Pons (tissue), 1 donor: ENCODE measurements around the gene CCNJL.
A peak's percentile ranks its signal among the peaks of the same experiment; 100 is the strongest.
"Not testable (repeated sequence)": the region's sequence is repeated elsewhere in the genome, so short reads cannot be mapped to it uniquely, and the experiment has no call there.

Experiments used
- DNase-seq: peaks from one replicate; pipeline ENCODE4 v3.0.0-alpha.2; 2016; ENCODE audit warnings: low spot score

Gene CCNJL

GRCh38 chr5:160260881-160261815, 51.2 kb downstream of the CCNJL start:
- no peak for DNase-seq

GRCh38 chr5:160260006-160260775, 52.2 kb downstream of the CCNJL start:
- DNase-seq, result no peak

GRCh38 chr5:160259341-160259740, 53.0 kb downstream of the CCNJL start:
- DNase-seq, result no peak

GRCh38 chr5:160254706-160255105, 57.7 kb downstream of the CCNJL start:
- no peak for DNase-seq

- no peak for DNase-seq
Observed at GRCh38 chr5:160253441-160253840, 58.9 kb downstream of the CCNJL start.

- no peak for DNase-seq
Observed at GRCh38 chr5:160252916-160253315, 59.4 kb downstream of the CCNJL start.

GRCh38 chr5:160251406-160252155, 60.8 kb downstream of the CCNJL start:
- DNase-seq, result no peak

- no peak for DNase-seq
Observed at GRCh38 chr5:160250826-160251225, 61.5 kb downstream of the CCNJL start.

GRCh38 chr5:160250226-160250625, 62.1 kb downstream of the CCNJL start:
- no peak for DNase-seq

GRCh38 chr5:160249570-160249969, 62.8 kb downstream of the CCNJL start:
- not testable (repeated sequence) for DNase-seq

- DNase-seq, result no peak
Observed at GRCh38 chr5:160245506-160246086, 66.8 kb downstream of the CCNJL start.

- no peak for DNase-seq
Observed at GRCh38 chr5:160242145-160242544, 70.2 kb downstream of the CCNJL start.

- DNase-seq, result no peak
Observed at GRCh38 chr5:160240350-160240749, 72.0 kb downstream of the CCNJL start.

GRCh38 chr5:160237571-160238093, 74.7 kb downstream of the CCNJL start:
- no peak for DNase-seq

- no peak for DNase-seq
Observed at GRCh38 chr5:160235731-160236130, 76.6 kb downstream of the CCNJL start.

- no peak for DNase-seq
Observed at GRCh38 chr5:160233215-160233614, 79.1 kb downstream of the CCNJL start.

GRCh38 chr5:160231783-160232342, 80.5 kb downstream of the CCNJL start:
- DNase-seq, result no peak

GRCh38 chr5:160230686-160231527, 81.5 kb downstream of the CCNJL start:
- DNase-seq, result peak; percentile 42

- no peak for DNase-seq
Observed at GRCh38 chr5:160229190-160229742, 83.1 kb downstream of the CCNJL start, which contains the start of gene FABP6. Gene FABP6, plus strand, starts transcription at chr5:160229506. Its CDS starts 52 bp downstream, at chr5:160229558.

GRCh38 chr5:160227012-160227411, 85.4 kb downstream of the CCNJL start:
- no peak for DNase-seq
